ENCODE data around the gene PSMC3. TPM values are rescaled to one million over a fixed set of nuclear protein-coding genes. Genes with fewer than 3 reads are reported as not detected.

Gene PSMC3
- total RNA-seq, 4 donors from 2014 or later: 72.9 to 134 (median 122) TPM

DNA sequence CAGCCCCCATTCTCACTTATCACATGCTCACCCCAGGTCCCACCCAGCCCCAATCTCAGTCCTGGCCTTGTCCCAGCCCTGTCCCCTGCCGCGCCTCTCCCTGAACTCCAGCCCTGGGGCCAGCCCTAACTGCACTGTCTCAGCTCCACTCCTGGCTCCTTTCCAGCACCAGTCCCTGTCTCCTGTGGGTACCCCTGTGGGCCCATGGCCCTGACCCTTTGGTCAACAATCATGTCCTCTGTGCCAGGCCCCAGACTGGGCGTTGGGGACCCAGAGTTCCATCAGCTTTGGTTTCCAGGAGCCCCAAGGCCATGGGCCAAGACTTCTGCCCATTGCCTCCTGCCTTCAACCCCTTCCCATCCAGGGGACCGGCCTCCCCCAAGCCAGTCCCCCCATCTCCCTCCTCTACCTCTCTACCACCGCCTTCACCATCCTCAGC lies 48.6 kb downstream of the PSMC3 start:
- intact Hi-C loops (cut with DNase I): loop anchor here (10.0 kb wide), 1 partner anchor 77 kb away; no protein-coding TSS in a partner anchor
- TF ChIP-seq, protein P1, sequence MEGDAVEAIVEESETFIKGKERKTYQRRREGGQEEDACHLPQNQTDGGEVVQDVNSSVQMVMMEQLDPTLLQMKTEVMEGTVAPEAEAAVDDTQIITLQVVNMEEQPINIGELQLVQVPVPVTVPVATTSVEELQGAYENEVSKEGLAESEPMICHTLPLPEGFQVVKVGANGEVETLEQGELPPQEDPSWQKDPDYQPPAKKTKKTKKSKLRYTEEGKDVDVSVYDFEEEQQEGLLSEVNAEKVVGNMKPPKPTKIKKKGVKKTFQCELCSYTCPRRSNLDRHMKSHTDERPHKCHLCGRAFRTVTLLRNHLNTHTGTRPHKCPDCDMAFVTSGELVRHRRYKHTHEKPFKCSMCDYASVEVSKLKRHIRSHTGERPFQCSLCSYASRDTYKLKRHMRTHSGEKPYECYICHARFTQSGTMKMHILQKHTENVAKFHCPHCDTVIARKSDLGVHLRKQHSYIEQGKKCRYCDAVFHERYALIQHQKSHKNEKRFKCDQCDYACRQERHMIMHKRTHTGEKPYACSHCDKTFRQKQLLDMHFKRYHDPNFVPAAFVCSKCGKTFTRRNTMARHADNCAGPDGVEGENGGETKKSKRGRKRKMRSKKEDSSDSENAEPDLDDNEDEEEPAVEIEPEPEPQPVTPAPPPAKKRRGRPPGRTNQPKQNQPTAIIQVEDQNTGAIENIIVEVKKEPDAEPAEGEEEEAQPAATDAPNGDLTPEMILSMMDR (IDR thresholded peaks at IDR 0.05): no peak
- no peak for TF ChIP-seq POLR2A (IDR thresholded peaks at IDR 0.05)
- peak overlapping the region; percentile 40 to 88 (median 74) for H3K27ac ChIP-seq
- 56 to 82% methylated on average over 3 to 5 of the region's 5 CpGs for WGBS, 2 donors
- no peaks in the 10 kb centered on the region for H3K27me3 ChIP-seq
- no peaks in the 10 kb centered on the region for H3K36me3 ChIP-seq
- H3K9me3 ChIP-seq: no peaks in the 10 kb centered on the region
- H3K4me3 ChIP-seq: peak overlapping the region in 3 of 4 donors; percentile 29 to 55 (median 40)
- H3K4me1 ChIP-seq: peaks cover 5 to 22% (median 8%) of the 10 kb centered on the region in 3 donors
- DNase-seq: no peak

DNA sequence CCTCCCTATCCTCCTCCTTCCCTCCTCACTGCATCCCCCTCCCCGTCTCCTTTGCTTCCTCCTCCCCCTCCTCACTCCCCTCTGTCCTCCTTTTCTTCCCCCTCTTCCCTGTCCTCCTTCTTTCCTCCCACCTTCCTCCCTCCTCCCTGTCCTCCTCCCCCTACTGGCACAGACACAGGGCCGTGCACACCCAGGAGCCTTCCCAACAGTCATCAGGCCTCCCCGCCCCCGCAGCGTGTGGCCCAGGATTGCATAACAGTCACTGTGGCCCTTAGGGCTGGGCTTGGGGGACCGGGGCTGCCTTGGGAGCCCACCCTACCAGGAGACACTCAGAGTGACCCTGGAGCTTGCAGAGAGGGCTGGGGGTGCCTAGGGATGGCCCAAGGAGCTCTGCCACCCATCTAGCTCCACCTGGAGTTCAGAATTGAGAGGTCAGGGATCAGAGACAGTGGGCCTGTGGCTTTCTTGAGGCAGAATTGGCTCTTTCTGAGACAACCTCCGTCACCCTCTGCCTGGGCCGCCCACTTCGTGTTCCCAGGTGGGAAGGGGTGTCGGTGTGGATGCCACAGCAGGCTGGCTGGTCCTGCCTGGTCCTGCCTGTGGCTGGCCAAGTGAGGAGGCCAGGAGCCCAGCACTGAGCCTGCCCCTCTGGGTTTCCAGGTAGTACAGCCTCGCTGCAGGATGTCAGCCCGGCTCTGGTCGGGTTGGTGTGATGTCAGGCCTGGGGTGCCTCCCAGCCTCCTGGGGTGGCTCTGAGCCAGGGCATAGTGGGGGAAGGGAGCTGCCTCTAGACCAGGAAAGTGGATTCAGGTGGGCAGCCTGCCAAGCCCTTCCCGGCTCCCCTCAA lies 49.5 kb downstream of the PSMC3 start:
- H3K9me3 ChIP-seq: no peaks in the 10 kb centered on the region
- no peaks in the 10 kb centered on the region for H3K27me3 ChIP-seq
- H3K4me3 ChIP-seq: peak overlapping the region in 3 of 4 donors; percentile 29 to 55 (median 40)
- intact Hi-C loops (cut with DNase I): loop anchor here (10.0 kb wide), 1 partner anchor 78 kb away; no protein-coding TSS in a partner anchor
- no peaks in the 10 kb centered on the region for H3K36me3 ChIP-seq
- no peak for DNase-seq
- TF ChIP-seq, protein P1 (IDR thresholded peaks at IDR 0.05): no peak
- no peak for TF ChIP-seq POLR2A (IDR thresholded peaks at IDR 0.05)
- WGBS, 2 donors: 50 to 51% methylated on average over 2 to 7 of the region's 14 CpGs
- peaks cover 5 to 22% (median 8%) of the 10 kb centered on the region in 3 donors for H3K4me1 ChIP-seq
- peak overlapping the region; percentile 40 to 88 (median 74) for H3K27ac ChIP-seq

DNA sequence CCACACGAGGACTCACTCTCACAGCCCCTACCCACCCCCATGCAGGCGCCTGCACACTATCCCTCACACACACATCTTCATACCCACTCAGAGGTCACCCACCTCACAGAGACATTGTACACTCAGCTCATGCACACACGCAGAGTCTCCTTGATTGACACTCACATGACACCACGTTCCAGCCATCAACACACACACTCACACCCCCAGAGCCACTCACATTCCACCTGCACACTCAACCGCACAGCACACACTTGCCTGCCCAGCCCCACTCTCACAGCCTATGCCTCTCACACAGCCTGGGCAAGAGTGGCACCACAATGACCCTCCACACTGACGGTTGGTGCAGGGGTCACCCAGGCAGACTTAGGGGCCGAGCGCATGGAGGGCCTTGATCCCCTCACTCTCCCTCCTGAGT lies 50.1 kb downstream of the PSMC3 start:
- H3K4me3 ChIP-seq: peak overlapping the region in 3 of 4 donors; percentile 29 to 55 (median 40)
- H3K27me3 ChIP-seq: no peaks in the 10 kb centered on the region
- no peak for TF ChIP-seq POLR2A (IDR thresholded peaks at IDR 0.05)
- TF ChIP-seq, protein P1 (IDR thresholded peaks at IDR 0.05): no peak
- no peak for DNase-seq
- intact Hi-C loops (cut with DNase I): loop anchor here (10.0 kb wide), 1 partner anchor 79 kb away; no protein-coding TSS in a partner anchor
- no peaks in the 10 kb centered on the region for H3K36me3 ChIP-seq
- H3K9me3 ChIP-seq: no peaks in the 10 kb centered on the region
- WGBS, 2 donors: 62 to 76% methylated on average over 8 of the region's 8 CpGs
- H3K4me1 ChIP-seq: peaks cover 5 to 22% (median 8%) of the 10 kb centered on the region in 3 donors
- H3K27ac ChIP-seq: peak overlapping the region in 2 of 4 donors; percentile 77 to 88

DNA sequence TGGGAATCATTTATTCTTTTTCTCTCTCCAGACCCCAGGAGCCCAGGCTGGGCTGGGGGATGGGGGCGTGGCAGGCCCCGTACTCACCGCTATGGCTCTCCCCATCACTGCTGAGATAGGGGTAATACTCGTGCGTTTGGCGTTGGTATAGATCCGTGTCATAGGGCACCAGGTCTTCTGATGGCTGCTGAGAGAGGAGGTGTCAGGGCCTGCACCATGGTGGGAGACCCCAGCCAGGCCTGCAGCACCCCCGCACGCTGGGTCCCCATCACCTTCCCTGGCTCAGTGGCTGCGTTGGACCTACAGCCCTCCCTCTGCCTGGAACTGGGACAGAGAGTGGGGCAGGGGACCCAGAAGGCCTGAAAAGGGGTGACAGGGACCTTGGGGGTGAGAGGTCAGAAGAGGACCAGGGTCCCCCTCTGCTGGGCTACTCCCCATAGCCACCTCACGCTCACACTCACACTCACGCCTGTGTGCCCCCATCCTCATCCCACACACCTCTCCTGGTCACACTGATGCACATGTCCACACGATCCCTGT lies 50.6 kb downstream of the PSMC3 start:
- Histone ChIP-seq H3K27me3 (no peaks in the 10 kb centered on the region), H3K4me1 (peaks cover 5 to 22% (median 8%) of the 10 kb centered on the region in 3 donors), H3K4me3 (peak overlapping the region in 2 of 4 donors; percentile 40 to 55), H3K27ac (no peak overlapping the region), H3K9me3 (no peaks in the 10 kb centered on the region), H3K36me3 (no peaks in the 10 kb centered on the region)
- no peak for DNase-seq
- 85 to 87% methylated on average over 8 of the region's 13 CpGs for WGBS, 2 donors
- intact Hi-C loops (cut with DNase I): loop anchor here (10.0 kb wide), 1 partner anchor 79 kb away; no protein-coding TSS in a partner anchor
- no peak for TF ChIP-seq POLR2A (IDR thresholded peaks at IDR 0.05)
- TF ChIP-seq, protein P1 (IDR thresholded peaks at IDR 0.05): no peak

Measured in esophagus squamous epithelium (tissue), 5 donors.